ENCODE measurements around the gene CCDC78. TPM values are rescaled to one million over a fixed set of nuclear protein-coding genes. Genes with fewer than 3 reads are reported as not detected.
A peak's percentile ranks its signal among the peaks of the same experiment; 100 is the strongest.

Gene CCDC78
- total and polyA plus RNA-seq, 2 of the 13 experiments (the other 11 are each of a cell fraction or from before 2014, with no cell fraction given) = 0.53 to 1.5 TPM

DNA sequence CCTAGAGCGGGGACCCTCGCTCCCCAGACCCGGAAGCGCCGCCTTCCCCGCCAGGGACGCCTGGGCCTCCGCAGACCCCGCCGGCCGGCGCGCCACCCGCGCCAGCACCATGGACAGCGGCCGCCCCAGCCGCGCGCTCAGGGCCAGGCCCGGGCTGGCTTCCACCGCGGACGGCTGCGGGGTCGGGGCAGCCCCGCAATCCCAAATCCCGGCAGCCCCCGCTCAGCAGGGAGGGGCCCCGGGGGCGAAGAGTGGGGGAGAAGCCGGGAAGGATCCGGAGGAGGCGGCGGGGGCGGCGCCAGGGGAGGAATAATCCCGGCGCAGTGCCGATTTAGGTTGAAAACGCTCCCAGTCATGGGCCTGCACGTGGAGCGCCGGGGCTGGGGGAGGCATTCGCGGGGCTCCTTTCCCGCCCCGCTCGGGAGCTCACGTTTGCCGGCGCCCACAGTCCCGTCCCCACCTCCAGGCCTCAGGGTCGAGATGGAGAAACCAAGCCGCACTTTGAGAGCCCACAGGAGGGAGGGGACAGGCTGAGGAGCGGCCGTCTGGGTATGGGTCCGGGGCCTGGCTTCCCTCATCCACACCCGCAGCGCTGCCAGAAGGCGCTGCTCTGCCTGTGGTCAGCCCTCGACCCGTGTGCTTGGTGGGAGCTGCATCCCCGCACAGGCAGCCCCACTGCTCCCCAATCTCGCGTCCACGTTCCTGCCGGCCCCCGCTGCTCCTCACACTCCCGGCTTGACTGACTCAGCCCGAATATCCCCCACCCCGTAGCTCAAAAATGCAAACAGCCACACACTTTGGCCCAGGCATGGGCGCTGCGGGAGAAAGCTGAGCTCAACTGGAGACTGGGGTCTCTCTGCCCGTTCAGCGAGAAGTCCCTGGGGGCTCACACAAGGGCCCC, 25.3 kb downstream of the CCDC78 start (continued):
- TF ChIP-seq, protein P1, sequence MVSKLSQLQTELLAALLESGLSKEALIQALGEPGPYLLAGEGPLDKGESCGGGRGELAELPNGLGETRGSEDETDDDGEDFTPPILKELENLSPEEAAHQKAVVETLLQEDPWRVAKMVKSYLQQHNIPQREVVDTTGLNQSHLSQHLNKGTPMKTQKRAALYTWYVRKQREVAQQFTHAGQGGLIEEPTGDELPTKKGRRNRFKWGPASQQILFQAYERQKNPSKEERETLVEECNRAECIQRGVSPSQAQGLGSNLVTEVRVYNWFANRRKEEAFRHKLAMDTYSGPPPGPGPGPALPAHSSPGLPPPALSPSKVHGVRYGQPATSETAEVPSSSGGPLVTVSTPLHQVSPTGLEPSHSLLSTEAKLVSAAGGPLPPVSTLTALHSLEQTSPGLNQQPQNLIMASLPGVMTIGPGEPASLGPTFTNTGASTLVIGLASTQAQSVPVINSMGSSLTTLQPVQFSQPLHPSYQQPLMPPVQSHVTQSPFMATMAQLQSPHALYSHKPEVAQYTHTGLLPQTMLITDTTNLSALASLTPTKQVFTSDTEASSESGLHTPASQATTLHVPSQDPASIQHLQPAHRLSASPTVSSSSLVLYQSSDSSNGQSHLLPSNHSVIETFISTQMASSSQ (IDR thresholded peaks at IDR 0.05; ENCODE audit: low read depth) = no peak
- TF ChIP-seq, protein P1 (CRISPR knock-in tag; IDR thresholded peaks at IDR 0.05; ENCODE audit: borderline replicate concordance) = no peak
- TF ChIP-seq SP1 (IDR thresholded peaks at IDR 0.05) (no peak), SP1 (CRISPR knock-in tag; IDR thresholded peaks at IDR 0.05) (no peak), ZNF720 (CRISPR knock-in tag; IDR thresholded peaks at IDR 0.05) (no peak), REXO4 (CRISPR knock-in tag; IDR thresholded peaks at IDR 0.05; ENCODE audit: borderline replicate concordance) (no peak), ERF (CRISPR knock-in tag; IDR thresholded peaks at IDR 0.05) (peak; percentile 57; the same call in 1 of the 2 replicates), ARID2 (CRISPR knock-in tag; IDR thresholded peaks at IDR 0.05; ENCODE audit: borderline replicate concordance) (no peak), TGIF2 (CRISPR knock-in tag; IDR thresholded peaks at IDR 0.05) (peak; percentile 45; the same call in 1 of the 2 replicates), ZNF350 (CRISPR knock-in tag; IDR thresholded peaks at IDR 0.05; ENCODE audit: borderline replicate concordance, low read depth) (no peak), ZFP62 (CRISPR knock-in tag; IDR thresholded peaks at IDR 0.05) (no peak), ZNF253 (CRISPR knock-in tag; IDR thresholded peaks at IDR 0.05; ENCODE audit: borderline replicate concordance) (no peak), RORA (CRISPR knock-in tag; IDR thresholded peaks at IDR 0.05) (no peak)
- TF ChIP-seq, protein P2, sequence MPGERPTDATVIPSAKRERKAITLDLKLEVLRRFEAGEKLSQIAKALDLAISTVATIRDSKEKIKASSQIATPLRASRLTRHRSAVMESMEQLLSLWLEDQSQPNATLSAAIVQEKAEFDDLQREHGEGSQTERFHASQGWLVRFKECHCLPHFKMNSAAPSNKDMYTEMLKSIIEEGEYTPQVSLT (CRISPR knock-in tag; IDR thresholded peaks at IDR 0.05; ENCODE audit: borderline replicate concordance, low read depth) = no peak
- TF ChIP-seq, protein P3, sequence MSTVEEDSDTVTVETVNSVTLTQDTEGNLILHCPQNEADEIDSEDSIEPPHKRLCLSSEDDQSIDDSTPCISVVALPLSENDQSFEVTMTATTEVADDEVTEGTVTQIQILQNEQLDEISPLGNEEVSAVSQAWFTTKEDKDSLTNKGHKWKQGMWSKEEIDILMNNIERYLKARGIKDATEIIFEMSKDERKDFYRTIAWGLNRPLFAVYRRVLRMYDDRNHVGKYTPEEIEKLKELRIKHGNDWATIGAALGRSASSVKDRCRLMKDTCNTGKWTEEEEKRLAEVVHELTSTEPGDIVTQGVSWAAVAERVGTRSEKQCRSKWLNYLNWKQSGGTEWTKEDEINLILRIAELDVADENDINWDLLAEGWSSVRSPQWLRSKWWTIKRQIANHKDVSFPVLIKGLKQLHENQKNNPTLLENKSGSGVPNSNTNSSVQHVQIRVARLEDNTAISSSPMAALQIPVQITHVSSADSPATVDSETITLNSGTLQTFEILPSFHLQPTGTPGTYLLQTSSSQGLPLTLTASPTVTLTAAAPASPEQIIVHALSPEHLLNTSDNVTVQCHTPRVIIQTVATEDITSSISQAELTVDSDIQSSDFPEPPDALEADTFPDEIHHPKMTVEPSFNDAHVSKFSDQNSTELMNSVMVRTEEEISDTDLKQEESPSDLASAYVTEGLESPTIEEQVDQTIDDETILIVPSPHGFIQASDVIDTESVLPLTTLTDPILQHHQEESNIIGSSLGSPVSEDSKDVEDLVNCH (CRISPR knock-in tag; IDR thresholded peaks at IDR 0.05) = no peak
- TF ChIP-seq, protein P4, sequence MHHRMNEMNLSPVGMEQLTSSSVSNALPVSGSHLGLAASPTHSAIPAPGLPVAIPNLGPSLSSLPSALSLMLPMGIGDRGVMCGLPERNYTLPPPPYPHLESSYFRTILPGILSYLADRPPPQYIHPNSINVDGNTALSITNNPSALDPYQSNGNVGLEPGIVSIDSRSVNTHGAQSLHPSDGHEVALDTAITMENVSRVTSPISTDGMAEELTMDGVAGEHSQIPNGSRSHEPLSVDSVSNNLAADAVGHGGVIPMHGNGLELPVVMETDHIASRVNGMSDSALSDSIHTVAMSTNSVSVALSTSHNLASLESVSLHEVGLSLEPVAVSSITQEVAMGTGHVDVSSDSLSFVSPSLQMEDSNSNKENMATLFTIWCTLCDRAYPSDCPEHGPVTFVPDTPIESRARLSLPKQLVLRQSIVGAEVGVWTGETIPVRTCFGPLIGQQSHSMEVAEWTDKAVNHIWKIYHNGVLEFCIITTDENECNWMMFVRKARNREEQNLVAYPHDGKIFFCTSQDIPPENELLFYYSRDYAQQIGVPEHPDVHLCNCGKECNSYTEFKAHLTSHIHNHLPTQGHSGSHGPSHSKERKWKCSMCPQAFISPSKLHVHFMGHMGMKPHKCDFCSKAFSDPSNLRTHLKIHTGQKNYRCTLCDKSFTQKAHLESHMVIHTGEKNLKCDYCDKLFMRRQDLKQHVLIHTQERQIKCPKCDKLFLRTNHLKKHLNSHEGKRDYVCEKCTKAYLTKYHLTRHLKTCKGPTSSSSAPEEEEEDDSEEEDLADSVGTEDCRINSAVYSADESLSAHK (CRISPR knock-in tag; IDR thresholded peaks at IDR 0.05; ENCODE audit: borderline replicate concordance) = no peak
- TF ChIP-seq, protein P5, sequence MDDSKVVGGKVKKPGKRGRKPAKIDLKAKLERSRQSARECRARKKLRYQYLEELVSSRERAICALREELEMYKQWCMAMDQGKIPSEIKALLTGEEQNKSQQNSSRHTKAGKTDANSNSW (CRISPR knock-in tag; IDR thresholded peaks at IDR 0.05; ENCODE audit: borderline replicate concordance) = no peak
- TF ChIP-seq, protein P6, sequence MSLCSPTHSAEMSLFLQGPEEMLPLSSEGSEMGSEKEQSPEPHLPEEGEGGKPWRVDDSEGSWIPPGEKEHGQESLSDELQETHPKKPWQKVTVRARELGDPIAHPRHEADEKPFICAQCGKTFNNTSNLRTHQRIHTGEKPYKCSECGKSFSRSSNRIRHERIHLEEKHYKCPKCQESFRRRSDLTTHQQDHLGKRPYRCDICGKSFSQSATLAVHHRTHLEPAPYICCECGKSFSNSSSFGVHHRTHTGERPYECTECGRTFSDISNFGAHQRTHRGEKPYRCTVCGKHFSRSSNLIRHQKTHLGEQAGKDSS (CRISPR knock-in tag; IDR thresholded peaks at IDR 0.05; ENCODE audit: borderline replicate concordance, low read depth) = no peak
